Central memory CD8-positive, alpha-beta T cell (primary cell): ENCODE measurements around the gene ITPR1.

Experiments used
- ATAC-seq: fragments of 150-1000 bp; cut with Tn5 transposase; replicated peaks from 2 replicates; pipeline ENCODE4 v1.10.0; 2022; ENCODE audit warnings: mild to moderate bottlenecking, moderate FRiP score, moderate number of reproducible peaks; ENCODE audit not compliant: poor library complexity, severe bottlenecking; ENCODE audit errors: extremely low read depth
- DNase-seq, 2 donors: peaks; one replicate each; pipeline ENCODE4 v3.0.0; 2021; ENCODE audit warnings: low spot score in 2 of 2
- H3K27ac Mint-ChIP-seq: one replicate; pipeline ENCODE4 v1.8.0; 2022; ENCODE audit warnings: low read depth, mild to moderate bottlenecking, moderate library complexity, mixed read lengths
- H3K27me3 Mint-ChIP-seq: one replicate; pipeline ENCODE4 v1.8.0; 2022; ENCODE audit warnings: mixed read lengths
- H3K36me3 Mint-ChIP-seq: one replicate; pipeline ENCODE4 v1.8.0; 2022; ENCODE audit warnings: mild to moderate bottlenecking, moderate library complexity, mixed read lengths; ENCODE audit not compliant: insufficient read depth
- H3K4me1 Mint-ChIP-seq: one replicate; pipeline ENCODE4 v1.8.0; 2022; ENCODE audit warnings: mixed read lengths
- H3K4me3 Mint-ChIP-seq: one replicate; pipeline ENCODE4 v1.8.0; 2022; ENCODE audit warnings: mild to moderate bottlenecking, moderate library complexity, mixed read lengths
- H3K9me3 Mint-ChIP-seq: one replicate; pipeline ENCODE4 v1.8.0; 2022; ENCODE audit warnings: mixed read lengths

The ITPR1 gene

DNA sequence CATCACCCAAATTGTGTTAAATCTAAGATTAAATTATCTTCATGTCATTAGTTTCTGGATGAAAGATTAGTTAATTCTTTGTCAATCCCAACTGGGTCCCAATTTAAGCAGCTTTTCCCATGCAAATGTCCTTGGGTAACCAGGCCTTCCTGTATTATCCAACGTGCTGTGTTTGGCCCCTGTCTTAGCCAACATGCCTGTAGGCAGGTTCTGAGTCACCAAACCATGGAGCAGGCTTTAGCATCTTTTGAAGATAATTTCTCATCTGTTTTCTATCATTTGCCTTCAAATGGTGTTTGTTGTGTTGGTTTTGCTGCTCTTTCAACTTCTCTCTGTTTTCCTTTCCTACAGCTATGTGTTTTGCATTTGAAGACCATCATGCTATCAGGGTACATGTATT lies 216.2 kb downstream of the ITPR1 start:
- Mint-ChIP-seq H3K36me3 (peaks cover 47% of the 10 kb centered on the region), H3K27ac (no peak overlapping the region), H3K4me1 (peaks cover 6% of the 10 kb centered on the region), H3K4me3 (no peak overlapping the region), H3K9me3 (no peaks in the 10 kb centered on the region), H3K27me3 (no peaks in the 10 kb centered on the region)
- no peak for ATAC-seq
- DNase-seq, result no peak

DNA sequence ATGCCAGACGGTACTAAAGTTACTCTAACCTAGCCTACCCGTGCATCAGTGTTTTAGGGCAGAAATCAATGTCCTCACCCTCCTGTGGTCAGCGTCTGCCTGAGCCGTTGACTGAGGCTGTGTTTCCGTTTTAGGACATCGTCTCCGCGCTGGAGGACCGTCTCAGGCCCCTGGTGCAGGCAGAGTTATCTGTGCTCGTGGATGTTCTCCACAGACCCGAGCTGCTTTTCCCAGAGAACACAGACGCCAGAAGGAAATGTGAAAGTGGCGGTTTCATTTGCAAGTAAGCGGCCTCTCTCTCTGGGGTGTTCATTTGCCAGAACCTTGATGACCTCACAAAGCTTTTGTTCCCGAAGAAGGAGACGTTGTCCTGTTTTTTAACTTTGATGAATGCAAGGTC lies 217.0 kb downstream of the ITPR1 start:
- DNase-seq (no peak), ATAC-seq (no peak)
- H3K4me1 Mint-ChIP-seq, result peaks cover 6% of the 10 kb centered on the region
- H3K9me3 Mint-ChIP-seq, result no peaks in the 10 kb centered on the region
- no peak overlapping the region for H3K27ac Mint-ChIP-seq
- peaks cover 42% of the 10 kb centered on the region for H3K36me3 Mint-ChIP-seq
- H3K4me3 Mint-ChIP-seq, result no peak overlapping the region
- H3K27me3 Mint-ChIP-seq, result no peaks in the 10 kb centered on the region

GRCh38 chr3:4711680-4711992 lies 218.5 kb downstream of the ITPR1 start:
- Mint-ChIP-seq H3K9me3 (no peaks in the 10 kb centered on the region), H3K4me1 (peaks cover 6% of the 10 kb centered on the region), H3K27ac (no peak overlapping the region), H3K27me3 (no peaks in the 10 kb centered on the region), H3K4me3 (no peak overlapping the region), H3K36me3 (peaks cover 39% of the 10 kb centered on the region)
- no peak for ATAC-seq
- no peak for DNase-seq

DNA sequence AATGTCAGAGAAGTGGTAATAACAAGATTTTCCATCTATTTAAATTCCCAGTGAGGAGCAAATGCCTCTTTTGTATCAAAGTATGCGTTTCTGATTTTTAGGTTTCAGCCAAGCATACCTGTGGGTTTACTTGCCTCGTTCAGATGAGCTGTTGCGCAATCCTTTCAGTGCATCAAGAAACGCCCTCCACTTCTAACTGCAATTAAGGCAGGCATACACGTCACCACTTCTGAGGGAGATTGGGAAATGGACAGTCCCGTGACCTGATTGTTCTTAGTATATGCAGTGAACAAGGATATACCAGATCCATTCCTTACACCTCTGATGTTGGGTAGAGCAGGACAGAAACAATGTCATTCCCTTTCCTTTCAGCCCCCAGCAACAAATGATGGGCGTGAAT lies 219.0 kb downstream of the ITPR1 start:
- H3K4me1 Mint-ChIP-seq, result peaks cover 6% of the 10 kb centered on the region
- ATAC-seq (no peak), DNase-seq (no peak)
- H3K36me3 Mint-ChIP-seq, result peaks cover 36% of the 10 kb centered on the region
- no peak overlapping the region for H3K27ac Mint-ChIP-seq
- H3K4me3 Mint-ChIP-seq, result no peak overlapping the region
- H3K9me3 Mint-ChIP-seq, result no peaks in the 10 kb centered on the region
- H3K27me3 Mint-ChIP-seq, result no peaks in the 10 kb centered on the region

- Mint-ChIP-seq H3K36me3 (peaks cover 26% of the 10 kb centered on the region), H3K27ac (no peak overlapping the region), H3K27me3 (no peaks in the 10 kb centered on the region), H3K4me1 (peaks cover 6% of the 10 kb centered on the region), H3K9me3 (no peaks in the 10 kb centered on the region), H3K4me3 (no peak overlapping the region)
- DNase-seq, result no peak
- no peak for ATAC-seq
Measured at GRCh38 chr3:4714045-4714444, 220.9 kb downstream of the ITPR1 start.

GRCh38 chr3:4716266-4716665 lies 223.1 kb downstream of the ITPR1 start:
- Mint-ChIP-seq H3K9me3 (no peaks in the 10 kb centered on the region), H3K36me3 (peaks cover 23% of the 10 kb centered on the region), H3K27ac (no peak overlapping the region), H3K4me3 (no peak overlapping the region), H3K4me1 (peaks cover 4% of the 10 kb centered on the region), H3K27me3 (no peaks in the 10 kb centered on the region)
- no peak for ATAC-seq
- DNase-seq, result no peak

DNA sequence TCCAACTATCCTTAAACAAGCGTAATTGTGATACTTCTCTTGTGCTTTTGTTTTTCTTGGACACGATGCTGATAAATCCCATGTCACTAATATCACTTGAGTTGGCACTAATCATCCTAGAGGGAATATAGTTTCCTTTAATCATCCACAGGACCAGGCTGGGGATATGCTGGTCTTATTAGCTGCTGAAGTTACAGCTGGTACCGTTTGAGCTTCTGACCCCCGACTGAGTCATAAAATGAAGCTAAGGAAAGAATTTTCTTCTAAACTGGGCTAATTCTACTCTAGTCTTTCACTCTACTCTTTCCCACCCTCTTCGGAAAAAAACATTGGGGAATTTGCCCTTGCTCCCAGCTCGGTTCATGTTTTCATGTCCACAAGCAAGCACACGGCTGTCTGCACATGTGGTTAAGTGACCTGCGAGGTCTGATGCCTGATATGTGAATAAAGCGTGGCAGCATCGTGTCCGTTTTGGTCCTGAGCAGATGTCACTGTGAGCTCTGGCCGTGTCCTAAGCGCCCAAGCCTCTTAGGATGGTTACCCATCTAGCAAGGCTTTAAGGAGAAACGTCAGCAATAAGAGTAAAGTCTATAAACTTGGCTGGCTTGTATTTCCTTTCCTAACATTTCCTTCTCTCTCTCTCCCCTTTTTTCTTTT lies 223.7 kb downstream of the ITPR1 start:
- Mint-ChIP-seq H3K27me3 (no peaks in the 10 kb centered on the region), H3K4me1 (peaks cover 6% of the 10 kb centered on the region), H3K27ac (no peak overlapping the region), H3K36me3 (peaks cover 21% of the 10 kb centered on the region), H3K9me3 (no peaks in the 10 kb centered on the region), H3K4me3 (no peak overlapping the region)
- ATAC-seq (no peak), DNase-seq (no peak)

DNA sequence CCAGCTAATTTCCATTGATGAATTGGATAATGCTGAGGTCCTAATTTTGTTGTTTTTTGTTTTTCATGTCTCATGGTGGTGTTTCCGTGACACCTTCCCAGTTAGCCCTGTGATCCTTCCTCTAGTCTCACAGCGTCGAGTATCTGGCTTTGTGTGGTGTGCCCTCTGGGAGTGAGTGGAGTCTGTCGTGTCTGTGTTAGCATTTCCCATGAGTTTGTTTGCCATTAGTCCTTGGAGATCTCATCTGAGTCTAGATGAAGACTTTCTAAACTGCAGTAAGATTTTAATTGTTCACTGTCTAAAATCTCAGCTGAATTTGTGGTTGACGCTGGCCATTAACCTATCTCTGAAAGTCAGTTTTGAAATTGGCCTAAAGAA lies 224.2 kb downstream of the ITPR1 start:
- Mint-ChIP-seq H3K27ac (no peak overlapping the region), H3K4me3 (no peak overlapping the region), H3K9me3 (no peaks in the 10 kb centered on the region), H3K36me3 (peaks cover 18% of the 10 kb centered on the region), H3K4me1 (peaks cover 10% of the 10 kb centered on the region), H3K27me3 (no peaks in the 10 kb centered on the region)
- no peak for DNase-seq
- no peak for ATAC-seq

DNA sequence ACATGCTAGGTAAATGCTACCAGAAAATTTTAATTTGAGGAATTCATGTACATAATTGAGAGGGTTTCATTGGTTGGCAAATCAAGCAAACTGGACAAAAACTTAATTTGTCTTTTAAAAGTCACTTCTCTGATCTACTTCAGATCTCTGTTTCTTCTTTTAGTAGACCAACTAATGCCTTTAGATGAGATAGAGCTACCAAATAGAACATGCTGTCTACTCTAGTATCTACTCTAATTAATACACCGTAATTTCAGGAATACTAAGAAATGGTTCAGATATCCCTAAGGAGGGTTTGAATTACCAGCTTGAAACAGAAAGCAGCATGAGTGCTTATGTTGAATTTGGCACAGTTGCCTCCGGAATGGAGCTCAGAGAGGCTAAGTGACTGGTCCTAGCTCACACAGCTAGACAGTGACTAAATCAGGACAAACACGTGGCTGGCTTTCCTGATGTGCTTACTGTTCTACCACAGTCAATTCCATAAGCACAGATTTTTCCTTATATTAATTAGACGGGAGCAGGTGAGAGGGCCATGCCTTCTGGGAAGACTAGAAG lies 225.1 kb downstream of the ITPR1 start:
- peaks cover 10% of the 10 kb centered on the region for H3K4me1 Mint-ChIP-seq
- peaks cover 12% of the 10 kb centered on the region for H3K36me3 Mint-ChIP-seq
- H3K27me3 Mint-ChIP-seq, result no peaks in the 10 kb centered on the region
- no peak for DNase-seq
- no peak overlapping the region for H3K4me3 Mint-ChIP-seq
- no peak for ATAC-seq
- no peaks in the 10 kb centered on the region for H3K9me3 Mint-ChIP-seq
- no peak overlapping the region for H3K27ac Mint-ChIP-seq

DNA sequence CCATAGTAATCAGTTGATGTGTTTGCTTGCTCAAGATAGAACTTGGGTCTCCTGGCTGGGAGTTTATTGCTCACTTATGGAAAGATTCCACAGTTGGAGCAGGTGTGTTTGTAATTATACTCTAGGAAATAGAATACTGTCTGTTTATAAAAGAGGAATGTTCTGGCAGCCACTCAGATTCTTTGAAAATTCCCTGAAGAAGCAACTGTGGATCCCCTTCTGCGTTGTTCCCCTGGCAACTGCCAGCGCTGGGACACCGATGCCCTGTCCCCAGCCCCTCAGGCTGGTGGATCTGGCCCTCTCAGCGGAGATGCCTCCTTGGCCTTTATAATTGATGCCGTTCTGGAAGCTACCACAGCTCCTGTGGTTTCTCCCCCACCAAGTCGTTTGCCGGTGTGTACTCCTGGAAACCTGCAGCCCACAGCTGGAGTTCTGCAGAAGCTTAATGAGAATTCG lies 225.9 kb downstream of the ITPR1 start:
- Mint-ChIP-seq H3K27ac (no peak overlapping the region), H3K9me3 (no peaks in the 10 kb centered on the region), H3K27me3 (no peaks in the 10 kb centered on the region), H3K36me3 (peaks cover 11% of the 10 kb centered on the region), H3K4me1 (peaks cover 10% of the 10 kb centered on the region), H3K4me3 (no peak overlapping the region)
- no peak for ATAC-seq
- no peak for DNase-seq

- Mint-ChIP-seq H3K4me1 (peaks cover 10% of the 10 kb centered on the region), H3K36me3 (peaks cover 9% of the 10 kb centered on the region), H3K9me3 (no peaks in the 10 kb centered on the region), H3K4me3 (no peak overlapping the region), H3K27me3 (no peaks in the 10 kb centered on the region), H3K27ac (no peak overlapping the region)
- ATAC-seq, result no peak
- DNase-seq, result no peak
Measured at GRCh38 chr3:4720316-4721075, 227.3 kb downstream of the ITPR1 start.

DNA sequence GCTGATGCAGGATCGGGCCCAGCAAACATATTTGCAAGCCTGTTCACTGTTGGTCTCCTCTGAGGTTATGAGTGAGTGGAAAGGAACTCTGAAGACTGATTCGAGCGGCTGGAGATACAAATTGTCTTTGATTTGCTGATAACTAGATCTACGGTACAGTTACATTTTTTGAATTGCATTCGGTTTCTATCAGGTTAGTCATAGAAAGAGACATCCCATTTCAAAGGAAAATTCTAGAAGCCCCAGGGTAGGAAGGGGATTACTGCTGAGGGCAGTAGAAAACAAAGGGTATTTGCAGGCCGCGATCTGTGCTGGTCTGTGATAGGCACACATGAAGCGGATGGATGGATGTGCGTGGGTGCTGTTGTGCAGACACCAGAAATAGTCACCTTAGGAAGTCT lies 228.4 kb downstream of the ITPR1 start:
- DNase-seq (no peak), ATAC-seq (no peak)
- H3K9me3 Mint-ChIP-seq, result no peaks in the 10 kb centered on the region
- H3K27me3 Mint-ChIP-seq, result no peaks in the 10 kb centered on the region
- no peak overlapping the region for H3K4me3 Mint-ChIP-seq
- peaks cover 10% of the 10 kb centered on the region for H3K4me1 Mint-ChIP-seq
- H3K27ac Mint-ChIP-seq, result no peak overlapping the region
- peaks cover 10% of the 10 kb centered on the region for H3K36me3 Mint-ChIP-seq

DNA sequence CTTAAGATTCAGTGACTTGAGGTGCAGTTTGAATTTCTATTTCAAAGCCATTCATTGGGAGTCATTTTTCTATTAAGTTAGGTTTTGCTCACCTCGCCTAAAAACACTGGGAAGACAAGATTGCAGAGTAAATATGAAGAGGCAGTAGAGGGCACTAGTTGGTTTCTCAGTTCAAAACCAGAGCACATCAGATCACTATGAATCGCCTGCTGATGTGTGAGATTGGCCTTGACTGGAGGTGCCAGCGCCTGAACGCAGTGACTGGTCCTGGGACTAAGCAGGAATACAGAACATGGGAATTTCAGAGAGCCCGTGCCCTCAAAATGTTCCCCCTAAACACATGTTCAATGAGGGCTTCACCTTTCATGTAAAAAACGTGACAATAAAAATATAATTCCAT lies 229.0 kb downstream of the ITPR1 start:
- Mint-ChIP-seq H3K4me3 (no peak overlapping the region), H3K27me3 (no peaks in the 10 kb centered on the region), H3K36me3 (peaks cover 10% of the 10 kb centered on the region), H3K9me3 (no peaks in the 10 kb centered on the region), H3K27ac (no peak overlapping the region), H3K4me1 (peaks cover 10% of the 10 kb centered on the region)
- ATAC-seq, result no peak
- DNase-seq, result no peak
